Measurements from ENCODE around the gene KIF16B.

Gene KIF16B

GRCh38 chr20:16393297-16393696, 180.0 kb downstream of the KIF16B start:
- no peak for DNase-seq (ENCODE audit: low spot score)

GRCh38 chr20:16392346-16392745, 180.9 kb downstream of the KIF16B start:
- DNase-seq (ENCODE audit: low spot score): no peak

GRCh38 chr20:16390991-16391390, 182.3 kb downstream of the KIF16B start:
- no peak for DNase-seq (ENCODE audit: low spot score)

GRCh38 chr20:16388731-16389130, 184.5 kb downstream of the KIF16B start:
- DNase-seq (ENCODE audit: low spot score): no peak

GRCh38 chr20:16387666-16388065, 185.6 kb downstream of the KIF16B start:
- DNase-seq (ENCODE audit: low spot score): no peak

- no peak for DNase-seq (ENCODE audit: low spot score)
These were observed 187.4 kb downstream of the KIF16B start for GRCh38 chr20:16385891-16386290.

- DNase-seq (ENCODE audit: low spot score): no peak
These were observed 187.8 kb downstream of the KIF16B start for GRCh38 chr20:16385462-16385861.

GRCh38 chr20:16381444-16381843, 191.8 kb downstream of the KIF16B start:
- no peak for DNase-seq (ENCODE audit: low spot score)

GRCh38 chr20:16378712-16379370, 194.4 kb downstream of the KIF16B start:
- DNase-seq (ENCODE audit: low spot score): no peak

- DNase-seq (ENCODE audit: low spot score): no peak
These were observed 195.1 kb downstream of the KIF16B start for GRCh38 chr20:16378122-16378521.

GRCh38 chr20:16369441-16369840, 203.8 kb downstream of the KIF16B start:
- no peak for DNase-seq (ENCODE audit: low spot score)

- no peak for DNase-seq (ENCODE audit: low spot score)
These were observed 204.5 kb downstream of the KIF16B start for GRCh38 chr20:16368645-16369292.

GRCh38 chr20:16367948-16368560, 205.2 kb downstream of the KIF16B start:
- DNase-seq (ENCODE audit: low spot score): no peak

GRCh38 chr20:16366529-16366928, 206.7 kb downstream of the KIF16B start:
- no peak for DNase-seq (ENCODE audit: low spot score)

GRCh38 chr20:16364320-16364687, 208.9 kb downstream of the KIF16B start:
- no peak for DNase-seq (ENCODE audit: low spot score)

- no peak for DNase-seq (ENCODE audit: low spot score)
These were observed 209.5 kb downstream of the KIF16B start for GRCh38 chr20:16363506-16364319.

- DNase-seq (ENCODE audit: low spot score): no peak
These were observed 210.6 kb downstream of the KIF16B start for GRCh38 chr20:16362642-16363041.

- no peak for DNase-seq (ENCODE audit: low spot score)
These were observed 212.6 kb downstream of the KIF16B start for GRCh38 chr20:16360668-16361067.

- no peak for DNase-seq (ENCODE audit: low spot score)
These were observed 219.8 kb downstream of the KIF16B start for GRCh38 chr20:16353417-16353781.

GRCh38 chr20:16352751-16353416, 220.4 kb downstream of the KIF16B start:
- no peak for DNase-seq (ENCODE audit: low spot score)

GRCh38 chr20:16352321-16352720, 220.9 kb downstream of the KIF16B start:
- DNase-seq (ENCODE audit: low spot score): no peak

- DNase-seq (ENCODE audit: low spot score): no peak
These were observed 221.8 kb downstream of the KIF16B start for GRCh38 chr20:16351415-16351814.

Data from AG20443 (cell line).